MCF 10A (cell line): ENCODE measurements around the gene ARMC9. TPM values are rescaled to one million over a fixed set of nuclear protein-coding genes. Genes with fewer than 3 reads are reported as not detected.

Experiments
- BruUV-seq: library from RNA; stranded (reverse); fragments of 400-500 nt; replicated peaks from 2 replicates; lab custom pipeline; 2021; lab: Mats Ljungman, UMichigan
- CTCF ChIA-PET: fragments of 300-600 bp; sonication (Branson Sonifier 250); formaldehyde crosslinking; extraction: SDS; loops from one replicate; lab custom pipeline; 2021; ENCODE audit warnings: antibody characterized with exemption, inconsistent platforms; lab: Yijun Ruan, JAX
- POLR2A ChIA-PET: fragments of 300-600, 350-650 bp; sonication (Branson Sonifier 250); formaldehyde crosslinking; extraction: SDS; loops from one replicate; lab custom pipeline; 2020; ENCODE audit warnings: antibody characterized with exemption, inconsistent platforms; lab: Yijun Ruan, JAX
- DNase-seq: peaks from one replicate; pipeline ENCODE4 v3.0.0-alpha.2; 2018; ENCODE audit not compliant: unreplicated experiment
- H3K27ac Mint-ChIP-seq: one replicate; pipeline ENCODE4 v1.8.0; 2022; ENCODE audit warnings: mild to moderate bottlenecking, low read depth, mixed read lengths; ENCODE audit not compliant: unreplicated experiment
- H3K27me3 Mint-ChIP-seq: one replicate; pipeline ENCODE4 v1.8.0; 2022; ENCODE audit warnings: mixed read lengths; ENCODE audit not compliant: insufficient read depth, unreplicated experiment
- H3K36me3 Mint-ChIP-seq: one replicate; pipeline ENCODE4 v1.8.0; 2022; ENCODE audit warnings: mild to moderate bottlenecking, moderate library complexity, mixed read lengths; ENCODE audit not compliant: insufficient read depth, unreplicated experiment
- H3K4me1 Mint-ChIP-seq: one replicate; pipeline ENCODE4 v1.8.0; 2022; ENCODE audit warnings: mixed read lengths; ENCODE audit not compliant: insufficient read depth, unreplicated experiment
- H3K4me3 Mint-ChIP-seq: one replicate; pipeline ENCODE4 v1.8.0; 2022; ENCODE audit warnings: mild to moderate bottlenecking, moderate library complexity, mixed read lengths; ENCODE audit not compliant: unreplicated experiment
- H3K9me3 Mint-ChIP-seq: one replicate; pipeline ENCODE4 v1.8.0; 2022; ENCODE audit warnings: mixed read lengths; ENCODE audit not compliant: unreplicated experiment
- intact Hi-C: fragments of 100-400 bp; cut with micrococcal nuclease; formaldehyde crosslinking; loops from 2 replicates; pipeline ENCODE4 v1.14.1; 2022
- total RNA-seq: library from RNA; stranded (reverse); gene quantifications from 2 replicates; pipeline ENCODE4 v1.2.3, GENCODE V29; 2022
- TF ChIP-seq, protein P1 (sequence below): fragments of 200-600 bp; IDR thresholded peaks from one replicate; pipeline ENCODE4 v1.8.0; 2022; ENCODE audit warnings: antibody characterized with exemption, mild to moderate bottlenecking; ENCODE audit not compliant: unreplicated experiment

Gene ARMC9
- total RNA-seq, 1 experiment from 2014 or later, result 16.5 TPM

- Mint-ChIP-seq H3K27ac (no peak overlapping the region), H3K4me3 (no peak overlapping the region), H3K9me3 (peaks cover 13% of the 10 kb centered on the region), H3K36me3 (peaks cover 11% of the 10 kb centered on the region), H3K27me3 (no peaks in the 10 kb centered on the region), H3K4me1 (peaks cover 6% of the 10 kb centered on the region)
- TF ChIP-seq, protein P1, sequence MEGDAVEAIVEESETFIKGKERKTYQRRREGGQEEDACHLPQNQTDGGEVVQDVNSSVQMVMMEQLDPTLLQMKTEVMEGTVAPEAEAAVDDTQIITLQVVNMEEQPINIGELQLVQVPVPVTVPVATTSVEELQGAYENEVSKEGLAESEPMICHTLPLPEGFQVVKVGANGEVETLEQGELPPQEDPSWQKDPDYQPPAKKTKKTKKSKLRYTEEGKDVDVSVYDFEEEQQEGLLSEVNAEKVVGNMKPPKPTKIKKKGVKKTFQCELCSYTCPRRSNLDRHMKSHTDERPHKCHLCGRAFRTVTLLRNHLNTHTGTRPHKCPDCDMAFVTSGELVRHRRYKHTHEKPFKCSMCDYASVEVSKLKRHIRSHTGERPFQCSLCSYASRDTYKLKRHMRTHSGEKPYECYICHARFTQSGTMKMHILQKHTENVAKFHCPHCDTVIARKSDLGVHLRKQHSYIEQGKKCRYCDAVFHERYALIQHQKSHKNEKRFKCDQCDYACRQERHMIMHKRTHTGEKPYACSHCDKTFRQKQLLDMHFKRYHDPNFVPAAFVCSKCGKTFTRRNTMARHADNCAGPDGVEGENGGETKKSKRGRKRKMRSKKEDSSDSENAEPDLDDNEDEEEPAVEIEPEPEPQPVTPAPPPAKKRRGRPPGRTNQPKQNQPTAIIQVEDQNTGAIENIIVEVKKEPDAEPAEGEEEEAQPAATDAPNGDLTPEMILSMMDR, result no peak
- ChIA-PET CTCF (no interaction called here), POLR2A (no interaction called here)
- intact Hi-C loops, result no loop called here
- DNase-seq, result no peak
- no TSS peak for BruUV-seq
Observed at GRCh38 chr2:231380991-231381847, 182.8 kb downstream of the ARMC9 start.

DNA sequence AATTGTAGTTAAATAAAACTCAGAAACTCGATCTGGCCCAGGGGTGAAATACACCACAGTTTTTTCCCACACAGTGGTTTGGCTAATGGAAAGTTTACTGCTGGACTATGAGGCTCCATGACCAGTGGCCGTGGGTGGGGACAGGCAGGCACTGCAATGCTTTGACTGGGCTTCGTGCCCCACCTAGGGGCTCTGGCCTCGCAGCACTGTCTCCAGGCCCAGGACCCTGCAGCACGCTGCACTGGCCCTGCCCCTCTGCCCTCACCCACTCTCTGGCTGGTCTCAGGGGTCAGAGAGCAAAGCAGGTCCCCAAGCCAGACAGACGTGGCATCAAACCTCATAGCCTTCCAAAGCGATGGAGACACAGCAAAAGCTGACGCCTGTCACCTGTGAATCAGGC is 183.7 kb downstream of the ARMC9 start:
- peaks cover 11% of the 10 kb centered on the region for H3K36me3 Mint-ChIP-seq
- ChIA-PET CTCF (no interaction called here), POLR2A (no interaction called here)
- no peak overlapping the region for H3K27ac Mint-ChIP-seq
- H3K4me3 Mint-ChIP-seq, result no peak overlapping the region
- DNase-seq, result no peak
- TF ChIP-seq, protein P1, result no peak
- BruUV-seq, result no TSS peak
- intact Hi-C loops, result no loop called here
- no peaks in the 10 kb centered on the region for H3K27me3 Mint-ChIP-seq
- H3K9me3 Mint-ChIP-seq, result peaks cover 14% of the 10 kb centered on the region
- H3K4me1 Mint-ChIP-seq, result peaks cover 6% of the 10 kb centered on the region

GRCh38 chr2:231383416-231384108 is 185.1 kb downstream of the ARMC9 start:
- Mint-ChIP-seq H3K36me3 (peaks cover 11% of the 10 kb centered on the region), H3K9me3 (peaks cover 14% of the 10 kb centered on the region), H3K27me3 (no peaks in the 10 kb centered on the region), H3K4me3 (no peak overlapping the region), H3K4me1 (peaks cover 6% of the 10 kb centered on the region), H3K27ac (no peak overlapping the region)
- no peak for DNase-seq
- ChIA-PET CTCF (interaction anchor here (0.7 to 1.3 kb wide), 3 partner anchors 16 to 23 kb away, joined by 3 to 4 read pairs (median 3); no protein-coding TSS in a partner anchor), POLR2A (no interaction called here)
- no TSS peak for BruUV-seq
- TF ChIP-seq, protein P1, result no peak
- intact Hi-C loops, result no loop called here

DNA sequence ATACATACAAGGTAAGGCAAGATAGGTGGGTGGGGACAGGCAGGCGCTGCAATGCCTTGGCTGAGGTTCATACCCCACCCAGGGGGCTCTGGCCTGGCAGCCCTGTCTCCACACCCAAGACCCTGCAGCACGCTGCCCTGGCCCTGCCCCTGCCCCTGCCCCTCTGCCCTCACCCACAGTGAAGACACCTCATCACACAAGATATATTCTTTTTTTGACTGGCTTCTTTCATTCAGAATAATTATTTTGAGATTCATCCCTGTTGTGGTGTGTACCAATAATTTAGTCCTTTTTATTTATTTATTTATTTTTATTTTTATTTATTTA is 185.6 kb downstream of the ARMC9 start:
- H3K4me3 Mint-ChIP-seq, result no peak overlapping the region
- intact Hi-C loops, result no loop called here
- CTCF ChIA-PET, result interaction anchor here (0.7 to 1.3 kb wide), 3 partner anchors 16 to 64 kb away, joined by 3 to 4 read pairs (median 3); no protein-coding TSS in a partner anchor

More for the DNA sequence above, 185.6 kb downstream of the ARMC9 start:
- Mint-ChIP-seq H3K27me3 (no peaks in the 10 kb centered on the region), H3K27ac (no peak overlapping the region), H3K4me1 (peaks cover 5% of the 10 kb centered on the region), H3K9me3 (peaks cover 14% of the 10 kb centered on the region), H3K36me3 (peaks cover 11% of the 10 kb centered on the region)
- BruUV-seq, result no TSS peak
- DNase-seq, result no peak
- POLR2A ChIA-PET, result interaction anchor here (0.7 kb wide), 1 partner anchor 9 kb away, joined by 5 read pairs; no protein-coding TSS in a partner anchor
- TF ChIP-seq, protein P1, result no peak
